A204.1 (cell line): ENCODE results near the gene ID1.
"Not testable (repeated sequence)": the region's sequence is repeated elsewhere in the genome, so short reads cannot be mapped to it uniquely, and the experiment has no call there.

Experiments
- FAIRE-seq: peaks from 2 replicates; lab custom pipeline; 2012; peaks lifted over from hg19 to GRCh38; lab: Jason Lieb, UNC

ID1 gene

GRCh38 chr20:31638317-31638716 lies 33.2 kb downstream of the ID1 start:
- FAIRE-seq, result no peak

- FAIRE-seq, result no peak
Measured at GRCh38 chr20:31638816-31639215, 33.7 kb downstream of the ID1 start.

GRCh38 chr20:31640259-31640658 lies 35.2 kb downstream of the ID1 start:
- FAIRE-seq, result no peak

DNA sequence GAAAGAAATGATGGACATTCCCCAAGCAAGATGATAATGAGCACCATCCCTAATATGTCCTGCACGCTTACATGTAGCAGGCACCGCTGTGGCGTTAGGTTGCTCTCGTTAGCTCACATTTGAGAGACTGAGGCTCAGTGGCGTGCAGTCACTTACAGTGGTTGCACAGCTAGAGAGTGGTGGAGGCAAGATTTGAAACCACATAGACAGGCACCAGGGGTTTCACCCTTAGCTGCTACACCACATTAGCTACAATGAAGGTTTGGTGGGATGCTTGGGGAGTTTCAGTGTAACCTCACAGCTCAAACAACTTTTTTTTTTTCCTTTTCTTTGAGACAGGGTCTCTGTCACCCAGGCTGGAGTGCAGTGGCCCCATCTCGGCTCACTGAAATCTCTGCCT lies 36.3 kb downstream of the ID1 start:
- no peak for FAIRE-seq

DNA sequence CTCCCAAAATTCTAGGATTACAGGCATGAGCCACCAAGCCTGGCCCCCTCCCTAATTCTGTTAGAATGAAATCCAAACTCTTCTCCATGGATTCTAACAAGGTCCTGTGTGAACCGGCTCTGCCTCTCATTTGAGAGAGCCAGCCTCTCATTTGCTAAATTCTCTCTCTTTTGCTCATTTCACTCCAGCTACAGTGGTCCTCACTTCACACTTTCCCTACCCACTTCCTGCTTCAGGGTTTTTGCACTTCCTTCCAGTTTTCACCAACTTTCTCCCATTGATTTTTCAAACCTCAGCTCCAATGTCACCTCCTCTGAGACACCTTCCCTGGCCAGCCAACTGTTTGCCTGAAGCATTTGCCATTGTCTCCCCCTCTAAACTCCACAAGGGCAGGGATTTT lies 37.7 kb downstream of the ID1 start:
- no peak for FAIRE-seq

DNA sequence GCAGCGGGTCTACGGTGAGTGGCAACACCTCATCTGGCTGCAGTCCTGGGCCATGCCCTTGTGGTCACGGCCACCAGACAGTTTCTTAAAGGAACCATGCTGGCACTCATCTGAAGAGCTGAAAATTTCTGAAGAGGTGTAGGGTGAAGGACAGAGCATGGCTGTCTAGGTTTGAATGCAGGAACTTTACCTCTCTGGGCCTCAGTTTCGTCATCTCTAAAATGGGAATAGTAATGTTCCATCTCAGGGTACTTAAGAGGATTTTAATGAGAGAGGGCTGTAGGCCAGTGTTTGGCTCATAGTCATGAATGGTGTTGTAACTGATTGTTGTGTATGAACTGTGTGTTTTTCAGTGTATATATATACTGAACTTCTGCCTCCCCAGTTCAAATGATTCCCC lies 38.4 kb downstream of the ID1 start:
- no peak for FAIRE-seq

GRCh38 chr20:31644701-31645100 lies 39.6 kb downstream of the ID1 start:
- FAIRE-seq, result no peak

DNA sequence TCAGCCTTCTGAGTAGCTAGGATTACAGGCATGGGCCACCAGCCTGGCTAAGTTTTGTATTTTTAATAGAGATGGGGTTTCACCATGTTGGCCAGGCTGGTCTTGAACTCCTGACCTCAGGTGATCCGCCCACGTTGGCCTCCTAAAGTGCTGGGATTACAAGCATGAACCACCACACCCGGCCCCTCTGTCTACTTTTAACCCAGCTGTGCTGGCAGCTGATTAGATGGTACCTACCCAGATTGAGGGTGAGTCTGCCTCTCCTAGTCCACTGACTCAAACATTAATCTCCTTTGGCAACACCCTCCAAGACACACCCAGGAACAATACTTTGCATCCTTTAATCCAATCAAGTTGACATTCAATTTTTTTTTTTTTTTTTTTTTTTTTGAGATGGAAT lies 43.0 kb downstream of the ID1 start:
- not testable (repeated sequence) for FAIRE-seq

- no peak for FAIRE-seq
Measured at GRCh38 chr20:31652917-31653396, 47.9 kb downstream of the ID1 start.

DNA sequence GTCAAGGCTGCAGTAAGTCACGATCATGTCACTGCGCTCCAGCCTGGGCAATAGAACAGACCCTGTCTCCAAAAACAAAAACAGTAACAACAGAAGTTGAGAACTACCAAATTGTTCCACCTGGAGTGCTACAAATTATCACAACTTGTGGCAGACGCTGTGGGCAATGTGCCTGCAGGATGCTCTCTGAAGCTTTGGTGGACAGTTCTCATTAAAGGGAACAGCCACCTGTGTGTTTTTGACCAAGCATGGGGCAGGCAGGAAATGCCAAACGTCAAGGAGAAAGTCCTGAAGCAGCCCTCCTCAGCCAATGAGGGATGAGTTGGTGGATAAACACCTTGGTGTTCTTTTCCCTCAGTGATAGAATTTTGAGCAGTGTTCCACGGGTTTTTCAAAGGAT lies 48.5 kb downstream of the ID1 start:
- no peak for FAIRE-seq

- FAIRE-seq, result no peak
Measured at GRCh38 chr20:31654534-31654933, 49.4 kb downstream of the ID1 start.
